GM19328 (cell line): ENCODE data around the gene ZNF362.
"Not testable (repeated sequence)": the region's sequence is repeated elsewhere in the genome, so short reads cannot be mapped to it uniquely, and the experiment has no call there.

Experiments
- ATAC-seq: cut with Tn5 transposase; IDR thresholded peaks from one replicate; pipeline ENCODE4 v1.9.1; 2021; ENCODE audit warnings: mild to moderate bottlenecking, moderate library complexity; ENCODE audit not compliant: unreplicated experiment

ZNF362 gene

GRCh38 chr1:33282791-33283190 lies 26.5 kb downstream of the ZNF362 start:
- no peak for ATAC-seq

GRCh38 chr1:33284049-33284448 lies 27.8 kb downstream of the ZNF362 start:
- no peak for ATAC-seq

- no peak for ATAC-seq
These were observed 30.3 kb downstream of the ZNF362 start for GRCh38 chr1:33286451-33287185.

- ATAC-seq = no peak
These were observed 31.0 kb downstream of the ZNF362 start for GRCh38 chr1:33287317-33287716.

GRCh38 chr1:33288976-33289857 lies 32.9 kb downstream of the ZNF362 start:
- no peak for ATAC-seq

- ATAC-seq = no peak
These were observed 33.5 kb downstream of the ZNF362 start for GRCh38 chr1:33289858-33290154.

GRCh38 chr1:33290615-33291014 lies 34.3 kb downstream of the ZNF362 start:
- ATAC-seq = not testable (repeated sequence)

GRCh38 chr1:33292726-33293340 lies 36.5 kb downstream of the ZNF362 start:
- ATAC-seq = no peak

GRCh38 chr1:33294071-33295010 lies 38.0 kb downstream of the ZNF362 start:
- no peak for ATAC-seq

- ATAC-seq = no peak
These were observed 38.7 kb downstream of the ZNF362 start for GRCh38 chr1:33295023-33295422.

- ATAC-seq = no peak
These were observed 39.3 kb downstream of the ZNF362 start for GRCh38 chr1:33295450-33296081.

- no peak for ATAC-seq
These were observed 39.8 kb downstream of the ZNF362 start for GRCh38 chr1:33296082-33296458.

GRCh38 chr1:33296824-33297223 lies 40.5 kb downstream of the ZNF362 start:
- ATAC-seq = no peak

GRCh38 chr1:33297911-33298622 lies 41.8 kb downstream of the ZNF362 start:
- no peak for ATAC-seq

GRCh38 chr1:33298623-33299277 lies 42.5 kb downstream of the ZNF362 start:
- ATAC-seq = no peak

GRCh38 chr1:33299461-33300155 lies 43.3 kb downstream of the ZNF362 start:
- ATAC-seq = no peak

- no peak for ATAC-seq
These were observed 44.4 kb downstream of the ZNF362 start for GRCh38 chr1:33300673-33301072.

GRCh38 chr1:33301273-33301984 lies 45.1 kb downstream of the ZNF362 start:
- no peak for ATAC-seq
